DLD1 (cell line): ENCODE data around the gene KCP.

ENCODE experiments used
- in situ Hi-C: cut with HindIII; loops from 2 replicates; pipeline ENCODE4 v1.10.0; 2017; ENCODE audit warnings: low sequenced_read_pairs

Gene KCP

DNA sequence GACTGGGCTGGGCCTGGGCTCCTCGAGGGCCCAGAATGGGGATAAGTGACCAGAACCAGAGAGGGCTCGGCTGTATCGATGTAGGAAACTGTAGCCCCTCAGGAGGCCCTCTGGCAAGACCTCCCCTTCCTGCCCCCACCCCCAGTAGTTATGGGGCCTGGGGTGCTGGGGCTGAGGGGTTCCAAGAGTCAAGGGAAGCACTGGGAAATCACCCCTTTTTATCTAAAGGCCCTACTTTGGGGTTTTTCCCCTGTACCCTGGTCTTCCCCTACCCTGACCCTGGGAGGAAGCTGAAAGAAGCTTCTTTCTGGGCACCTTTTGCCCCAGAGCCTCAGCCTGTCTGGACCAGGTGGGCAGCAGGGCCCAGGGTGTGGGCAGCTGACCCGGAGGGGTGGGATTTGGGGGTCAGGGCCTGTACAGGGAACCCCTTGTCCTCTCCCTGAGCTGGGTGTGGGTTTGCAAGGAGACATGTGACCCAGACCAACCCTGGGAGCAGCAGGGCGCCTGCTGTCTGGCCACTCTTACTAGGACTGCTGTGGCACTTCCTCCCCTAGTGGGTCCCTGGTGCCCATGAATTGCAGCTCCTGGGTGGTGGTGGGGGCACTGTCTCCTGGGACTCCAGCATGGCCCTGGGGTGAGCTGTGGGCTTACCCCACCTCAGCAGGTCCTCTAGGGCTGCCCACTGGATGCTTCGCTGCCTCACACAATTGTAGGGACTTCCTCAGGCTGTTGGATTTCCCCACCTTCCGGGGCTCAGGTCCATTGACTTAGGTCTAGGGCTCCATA, 28.8 kb upstream of the KCP start:
- in situ Hi-C loops, result no loop called here

DNA sequence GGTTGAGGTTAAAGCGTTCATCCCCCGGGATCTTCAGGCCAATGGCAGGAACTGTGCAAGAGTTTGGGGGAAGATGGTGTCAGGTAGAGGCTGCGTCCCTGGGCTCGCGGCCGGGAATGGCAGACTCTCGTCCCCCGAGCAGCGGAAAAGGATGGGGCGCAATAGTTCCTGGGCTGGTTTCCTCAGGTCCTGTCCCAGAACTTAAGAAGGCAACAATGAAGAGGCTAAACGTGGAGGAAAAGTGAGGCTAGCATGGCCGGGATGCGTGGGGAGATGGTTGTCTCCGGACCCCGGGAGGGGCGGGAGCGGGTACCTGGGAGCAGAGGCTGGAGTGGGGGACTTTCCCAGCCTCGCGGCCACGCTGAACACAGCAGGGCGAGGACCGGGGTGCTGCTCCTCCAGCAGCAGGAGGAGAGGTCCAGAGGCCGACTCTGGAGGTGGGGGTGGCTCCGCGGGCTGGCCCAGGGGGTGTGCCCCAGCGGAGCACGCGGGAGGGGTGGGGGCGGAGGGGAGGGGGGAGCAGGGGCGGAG, 28.1 kb upstream of the KCP start:
- in situ Hi-C loops, result no loop called here

DNA sequence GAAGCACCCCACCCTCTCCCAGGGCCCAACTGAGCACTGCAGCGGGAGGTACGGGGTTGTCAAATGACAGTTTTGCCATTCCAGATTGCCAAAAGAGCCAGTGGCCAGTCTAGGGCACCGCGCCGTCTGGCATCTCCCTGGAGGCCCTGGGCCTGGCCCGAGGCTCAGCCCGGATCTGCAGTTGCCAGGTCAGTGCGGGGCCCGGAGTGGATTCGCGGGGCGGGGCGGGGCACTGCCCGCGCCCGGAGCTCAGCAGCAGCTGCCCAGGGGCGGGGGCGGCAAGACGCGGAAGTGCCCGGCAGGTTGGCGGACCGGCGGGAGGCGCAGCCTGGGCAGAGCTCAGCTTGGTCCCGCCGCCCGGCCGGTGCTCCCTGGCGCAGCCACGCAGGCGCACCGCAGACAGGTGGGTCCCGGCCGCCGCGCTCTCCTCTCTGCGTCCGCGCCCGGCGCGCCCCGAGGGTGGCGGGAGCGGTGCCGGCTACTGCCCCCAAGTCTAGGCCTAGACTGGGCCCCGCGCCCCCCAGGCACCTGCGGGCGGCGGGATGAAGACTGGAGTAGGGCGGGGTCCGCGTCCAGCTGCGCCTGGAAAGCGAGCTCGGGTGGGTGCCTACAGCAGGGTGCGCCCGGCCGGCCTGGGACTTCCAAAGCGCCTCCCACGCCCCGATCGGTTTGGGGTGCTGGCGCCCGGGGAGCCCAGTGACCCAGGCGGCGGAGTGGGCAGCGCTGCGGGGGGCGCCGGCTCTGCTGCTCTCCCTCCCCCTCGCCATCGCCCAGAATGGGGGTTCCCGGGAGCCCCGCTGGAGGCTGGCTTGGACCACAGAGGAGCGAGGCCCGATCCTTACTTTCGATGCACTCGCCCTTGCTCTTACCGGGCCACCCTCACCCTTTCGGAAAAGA, 27.4 kb upstream of the KCP start, which contains the start of gene IRF5:
IRF5 (plus strand) TSS at position 281 of the 897 bp plus-strand sequence. CDS start 4,155 bp downstream, outside the sequence.
- in situ Hi-C loops, result no loop called here

DNA sequence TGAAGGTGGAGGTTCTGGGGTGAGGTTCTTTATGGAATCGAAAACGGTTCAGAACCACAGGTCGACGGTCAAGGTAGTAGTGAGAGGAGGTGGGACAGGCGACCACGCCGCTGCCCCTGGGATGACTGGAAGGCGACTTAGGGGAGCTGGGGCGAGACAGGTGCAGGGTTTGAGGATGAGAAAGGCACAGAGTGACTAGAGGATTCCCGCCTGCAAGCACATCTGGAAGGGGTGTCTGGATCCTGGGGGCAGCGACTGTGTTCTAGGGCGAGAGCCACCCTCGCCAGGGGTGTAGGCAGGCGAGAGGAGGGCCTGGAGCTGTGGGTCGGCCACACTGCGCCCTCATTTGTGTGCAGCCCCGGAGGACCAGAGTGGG, 26.8 kb upstream of the KCP start:
- in situ Hi-C loops, result no loop called here

DNA sequence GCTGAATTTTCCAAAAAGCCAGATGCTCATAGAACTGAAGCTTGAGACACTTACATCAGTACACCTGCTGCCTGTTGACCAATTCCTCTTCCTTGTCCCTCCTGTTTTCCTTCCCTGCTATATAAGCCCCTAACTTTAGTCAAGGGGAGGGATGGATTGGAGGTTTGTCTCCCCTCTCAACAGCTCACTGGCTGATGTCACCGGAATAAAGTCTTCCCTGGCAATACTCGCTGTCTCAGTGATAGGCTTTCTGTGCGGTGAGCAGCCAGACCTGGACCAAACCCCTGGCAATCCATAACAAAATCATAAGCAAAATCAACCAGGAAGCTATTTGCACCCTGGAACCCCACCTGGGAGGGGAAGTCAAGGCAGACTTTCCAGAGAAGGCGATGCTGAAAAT, 26.3 kb upstream of the KCP start:
- in situ Hi-C loops, result no loop called here

DNA sequence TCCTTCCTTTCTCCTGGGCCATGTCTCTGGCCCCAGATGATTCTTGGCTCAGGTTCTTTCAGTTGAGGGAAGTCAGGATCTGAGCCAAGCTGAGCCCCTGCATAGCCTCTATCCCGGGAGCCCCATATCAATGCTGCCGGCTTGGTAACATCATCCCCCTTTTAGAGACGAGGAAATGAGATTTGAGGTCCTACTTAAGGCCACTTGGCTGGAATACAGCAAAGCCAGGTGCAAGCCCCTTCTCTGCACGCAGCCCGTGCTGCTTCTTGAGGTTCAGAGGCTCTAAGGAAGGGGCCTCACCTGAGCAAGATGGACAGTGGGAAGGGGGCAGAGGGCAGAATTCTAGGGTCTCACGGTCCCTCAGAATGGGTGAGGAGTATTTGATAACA, 24.8 kb upstream of the KCP start:
- in situ Hi-C loops, result no loop called here

DNA sequence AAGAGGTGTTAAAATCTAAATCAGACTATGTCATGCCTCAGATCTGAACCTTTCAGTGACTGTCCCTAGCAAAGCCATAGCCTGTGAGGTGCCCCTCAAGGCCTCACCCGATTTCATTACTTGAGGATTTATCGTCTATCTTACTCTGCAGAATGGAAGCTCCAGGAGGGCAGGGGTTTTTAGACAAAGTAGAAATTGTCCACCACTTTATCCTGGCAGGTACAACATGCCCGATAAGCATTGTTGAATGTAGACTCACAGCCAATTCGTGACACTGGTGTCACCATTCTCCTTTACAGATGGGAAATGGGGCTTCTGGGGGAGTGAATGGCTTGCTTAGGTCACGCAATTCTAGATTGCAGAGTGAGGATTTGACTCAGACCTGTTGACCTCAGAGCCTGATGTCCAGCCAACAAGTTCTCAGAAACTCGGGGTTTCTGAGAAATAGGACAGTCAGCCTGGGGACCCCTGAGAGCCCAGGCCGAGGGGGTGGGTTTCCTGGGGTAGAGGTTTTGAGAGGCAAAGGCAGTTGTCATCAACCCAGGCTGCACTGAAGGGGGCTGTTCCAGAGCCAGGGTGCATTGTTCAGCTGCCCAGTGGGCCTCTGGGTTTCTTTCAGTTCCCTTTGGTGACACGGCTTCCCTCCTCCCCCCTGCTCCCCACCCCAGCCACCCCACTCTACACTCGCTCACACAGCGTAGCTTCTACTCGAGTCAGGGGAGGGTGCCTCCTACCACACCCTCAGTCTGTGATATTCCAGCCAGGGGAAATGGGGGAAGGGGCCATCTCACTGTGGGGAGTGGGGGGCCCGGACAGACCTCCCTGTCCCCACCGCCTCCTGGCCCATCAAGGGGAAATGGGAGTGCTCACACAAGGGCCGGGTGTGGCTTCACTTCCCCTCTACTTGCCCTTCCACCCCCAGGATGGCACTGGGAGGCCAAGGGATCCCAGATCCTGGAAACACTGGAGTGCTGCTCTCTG, 24.1 kb upstream of the KCP start:
- in situ Hi-C loops, result no loop called here

DNA sequence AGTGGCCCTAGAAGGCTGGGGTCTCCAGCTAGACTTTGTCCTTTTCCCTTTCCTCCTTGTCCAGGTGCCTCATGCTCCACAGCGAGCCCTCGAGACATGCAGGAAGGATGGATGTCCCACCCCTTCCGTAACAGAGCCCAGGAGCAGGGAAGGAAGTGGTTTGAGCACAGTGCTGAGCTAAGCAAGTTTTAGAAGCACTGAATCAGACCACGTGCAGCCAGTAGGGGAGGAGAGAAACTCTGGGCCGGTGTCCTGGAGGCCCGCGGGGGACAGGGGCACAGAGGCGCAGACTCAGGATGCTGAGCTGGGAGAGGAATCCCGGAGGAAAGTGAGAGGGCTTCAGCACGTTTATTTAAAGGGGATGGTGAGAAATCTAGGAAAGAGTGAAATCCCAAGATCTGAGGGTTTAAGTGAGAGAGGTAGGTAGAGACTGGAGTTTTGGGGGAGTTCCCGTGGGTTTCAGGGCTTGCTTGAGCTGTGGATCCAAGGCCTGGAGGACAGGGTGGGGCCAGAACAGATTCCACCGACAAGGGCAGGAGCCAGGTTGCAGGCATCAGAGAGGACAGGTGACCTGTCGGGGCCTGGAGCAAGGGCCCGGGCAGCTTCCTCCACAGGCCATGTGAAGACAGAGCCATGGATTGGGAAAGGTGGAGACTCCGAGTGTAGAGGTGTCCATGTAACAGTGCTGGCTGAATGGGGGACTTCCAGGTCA, 22.8 kb upstream of the KCP start:
- in situ Hi-C loops, result no loop called here

DNA sequence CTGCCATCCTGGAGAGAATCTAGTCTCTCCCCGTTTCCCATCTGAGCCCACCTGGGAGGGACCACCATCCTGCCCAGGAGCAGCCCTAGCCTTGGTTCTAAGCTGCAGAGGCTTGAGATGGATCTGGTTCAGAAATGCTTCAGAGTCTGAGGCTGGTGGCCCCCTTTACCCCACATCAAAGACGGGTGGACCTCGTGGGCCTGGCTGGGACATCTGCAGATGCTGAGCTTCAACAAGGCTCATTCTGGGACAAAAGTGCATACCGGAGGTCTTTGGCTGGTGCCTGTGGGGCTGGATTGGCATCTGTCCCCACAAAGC, 22.3 kb upstream of the KCP start:
- in situ Hi-C loops, result no loop called here

DNA sequence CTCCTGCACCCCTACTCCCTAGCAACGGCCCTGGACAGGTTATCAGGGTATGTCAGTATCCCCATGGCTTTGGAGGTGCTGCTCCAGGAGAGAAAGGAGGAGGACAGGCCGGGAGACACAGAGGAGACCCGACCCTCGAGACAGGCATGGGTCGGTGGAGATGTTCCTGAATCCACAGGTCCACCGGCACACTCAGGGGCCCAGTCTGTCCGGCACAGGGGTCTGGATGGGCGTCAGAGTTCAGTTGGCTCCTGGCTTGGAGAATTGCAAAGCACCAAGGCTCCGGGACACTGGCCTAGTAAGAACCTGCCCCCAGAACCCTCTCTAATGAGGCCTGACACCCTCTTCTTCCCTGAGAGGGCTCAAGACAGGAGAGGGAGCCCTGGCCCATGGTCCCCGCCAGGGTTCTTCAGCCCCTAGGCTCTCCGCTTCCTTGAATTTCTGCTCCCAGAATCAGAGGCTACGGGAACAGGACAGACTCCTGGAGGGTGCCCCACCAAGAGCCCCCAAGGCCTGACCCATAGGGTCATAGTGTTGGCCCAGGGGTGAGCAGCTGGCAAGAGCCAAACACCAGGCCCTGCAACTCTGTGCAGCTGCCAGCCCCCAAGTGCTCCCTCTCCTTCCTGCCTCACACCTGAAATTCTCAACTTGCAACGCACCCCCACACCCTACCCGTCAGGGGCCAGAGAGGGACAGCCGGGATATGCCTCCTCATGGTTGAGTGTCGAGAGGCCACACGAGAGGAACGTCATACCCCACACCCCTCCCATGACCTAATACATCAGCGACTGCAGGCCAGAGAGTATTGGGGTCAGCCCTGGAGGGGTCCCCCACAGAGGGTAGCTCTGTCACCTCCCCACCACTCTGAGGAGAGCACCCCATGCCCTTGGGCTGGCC, 21.7 kb upstream of the KCP start:
- in situ Hi-C loops, result no loop called here

DNA sequence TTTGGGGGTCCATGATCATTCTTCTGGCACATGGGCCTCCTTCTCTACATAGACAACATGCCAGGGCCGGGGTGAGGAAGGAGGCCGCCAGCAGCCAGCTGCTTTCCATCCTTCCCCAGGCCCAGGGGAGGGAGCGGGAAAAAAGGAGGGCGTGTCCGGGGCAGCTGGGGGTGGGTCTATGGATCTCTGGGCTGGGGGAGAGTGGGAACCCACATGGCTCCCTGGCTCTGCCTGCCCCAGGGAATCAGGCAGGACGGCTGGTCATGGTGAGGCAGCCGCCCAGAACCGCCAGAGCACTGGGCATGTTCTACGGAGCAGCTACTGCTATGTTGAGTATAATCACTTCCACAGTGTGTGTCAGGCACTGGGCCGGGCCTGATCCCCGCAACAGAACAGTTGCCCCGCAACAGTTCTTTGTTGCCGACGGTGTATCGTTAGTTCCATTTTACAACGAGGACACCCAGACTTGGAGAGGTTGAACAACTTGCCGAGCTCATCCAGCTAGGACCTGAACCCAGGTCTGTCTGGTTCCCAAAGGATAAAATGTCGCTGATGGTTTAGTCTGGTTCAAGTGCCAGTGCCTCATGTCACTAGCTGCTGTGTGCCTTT, 20.8 kb upstream of the KCP start:
- in situ Hi-C loops, result no loop called here

DNA sequence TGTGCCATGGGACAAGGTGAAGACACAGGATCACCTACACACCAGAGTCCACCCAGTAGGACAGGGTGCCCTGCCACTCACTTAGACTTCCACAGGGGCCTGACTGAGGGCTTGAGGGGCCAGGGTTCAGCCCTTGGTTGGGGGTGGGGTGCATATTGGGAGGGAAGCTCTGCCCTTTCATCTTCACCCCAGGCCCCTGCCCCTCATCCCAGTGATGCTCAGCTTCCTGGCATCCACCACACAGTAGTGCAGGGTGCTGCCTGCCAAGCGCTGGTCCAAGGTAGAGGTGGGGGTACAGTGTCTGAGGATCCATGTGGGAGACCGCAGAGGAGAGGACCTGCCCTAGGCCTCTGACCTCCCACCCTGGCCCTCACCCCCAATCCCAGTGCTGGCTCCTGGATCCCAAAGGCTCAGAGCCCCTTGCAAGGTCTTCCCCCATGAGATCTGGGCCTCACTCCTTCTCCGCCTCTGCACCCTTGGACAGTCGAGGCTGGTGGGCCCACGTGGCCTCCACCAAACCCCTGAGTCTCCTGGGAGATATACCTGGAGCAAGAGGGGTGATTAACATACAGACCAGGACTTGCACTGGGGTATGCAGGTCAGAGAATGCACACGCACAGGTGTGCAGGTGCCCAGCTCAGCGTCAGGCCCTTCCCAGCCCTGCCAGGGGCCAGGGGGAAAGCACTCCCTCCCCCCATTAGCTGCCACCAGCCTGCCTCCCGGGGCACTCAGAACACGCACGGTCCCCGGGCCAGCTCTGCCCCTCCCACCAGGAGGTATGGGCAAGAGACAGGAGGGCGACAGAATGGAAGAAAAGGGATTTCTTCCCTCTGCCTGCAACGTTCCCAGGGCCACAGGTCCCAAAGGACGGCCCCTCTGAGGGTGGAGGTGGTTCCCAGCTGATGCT, 18.6 kb upstream of the KCP start:
- in situ Hi-C loops, result no loop called here

DNA sequence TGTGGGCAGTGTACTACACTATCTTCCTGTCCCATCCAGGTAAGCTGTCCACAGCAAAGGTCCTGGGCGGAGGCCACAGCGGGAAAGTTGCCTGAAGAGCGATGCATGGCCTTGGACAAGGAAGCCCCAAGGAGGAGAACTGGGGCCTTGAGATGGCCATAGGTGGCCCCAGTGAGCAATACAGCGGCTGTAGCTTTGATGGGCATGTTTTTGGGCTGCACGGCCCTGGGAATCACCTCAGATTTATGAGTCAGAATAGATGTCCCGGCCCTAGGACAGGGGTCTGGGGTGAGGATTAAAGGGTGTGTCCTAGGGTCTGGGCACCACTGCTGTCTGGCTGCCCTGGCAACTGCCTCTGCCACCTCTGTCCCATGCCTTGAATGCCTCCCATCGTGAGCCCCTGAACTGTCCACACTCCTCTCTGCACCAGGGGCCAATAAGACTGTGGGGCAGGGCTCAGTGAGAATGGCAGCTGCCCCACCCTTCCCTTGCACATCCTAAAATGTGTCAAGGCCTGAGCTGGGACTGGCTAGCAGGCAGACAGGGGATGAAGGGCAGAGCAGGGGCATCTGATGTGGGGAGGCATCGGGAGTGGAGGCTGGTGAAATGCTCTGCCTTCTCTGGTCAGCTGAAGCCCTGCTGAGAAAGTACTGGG, 17.8 kb upstream of the KCP start:
- in situ Hi-C loops, result no loop called here

DNA sequence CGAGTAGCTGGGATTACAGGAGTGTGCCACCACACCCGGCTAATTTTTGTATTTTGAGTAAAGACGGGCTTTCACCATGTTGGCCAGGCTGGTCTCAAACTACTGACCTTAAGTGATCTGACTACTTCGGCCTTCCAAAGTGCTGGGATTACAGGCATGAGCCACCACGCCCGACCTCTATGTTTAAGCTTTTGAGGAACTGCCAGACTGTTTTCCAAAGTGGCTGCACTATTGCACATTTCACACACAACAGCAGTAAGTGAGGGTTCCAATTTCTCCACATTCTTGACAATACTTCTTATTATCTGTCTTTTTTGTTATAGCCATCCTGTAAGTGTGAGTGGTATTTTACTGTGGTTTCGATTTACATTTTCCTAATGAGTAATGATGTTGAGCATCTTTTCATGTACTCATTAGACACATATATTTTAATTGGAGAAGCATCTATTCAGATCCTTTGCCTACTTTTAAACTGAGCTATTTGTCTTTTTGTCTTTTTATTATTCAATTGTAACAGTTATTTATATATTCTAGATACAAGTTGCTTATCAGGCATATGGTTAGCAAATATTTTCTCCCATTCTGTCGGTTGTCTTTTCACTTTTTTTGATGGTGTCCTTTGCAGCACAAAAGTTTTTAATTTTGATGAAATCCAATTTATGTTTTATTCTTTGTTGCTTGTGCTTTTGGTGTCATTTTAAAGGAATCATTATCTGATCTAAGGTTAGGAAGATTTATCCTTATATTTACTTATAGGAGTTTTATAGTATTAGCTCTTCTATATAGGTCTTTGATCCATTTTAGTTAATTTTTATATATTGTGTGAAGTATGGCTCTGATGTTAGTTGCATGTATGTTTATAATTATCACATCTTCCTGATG, 14.4 kb upstream of the KCP start:
- in situ Hi-C loops, result no loop called here

DNA sequence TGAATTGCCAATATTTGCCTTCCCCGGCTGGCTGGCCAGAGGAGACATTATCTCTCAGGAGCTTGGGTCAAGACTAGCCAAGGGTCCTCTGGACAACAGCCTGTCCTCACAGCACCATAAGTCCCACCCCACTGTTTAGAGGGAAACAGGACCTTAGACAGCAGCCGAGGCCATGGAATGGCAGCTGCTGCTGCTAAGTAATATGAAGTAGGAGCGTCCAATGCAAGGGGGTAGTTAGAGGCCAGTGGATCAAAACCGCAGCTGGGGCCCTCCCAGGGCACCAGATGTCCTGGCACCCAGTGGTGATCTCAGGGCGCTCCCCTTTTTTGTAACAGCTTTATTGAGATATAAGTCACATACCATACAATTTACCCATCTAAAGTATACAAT, 12.9 kb upstream of the KCP start:
- in situ Hi-C loops, result no loop called here
